Liver (tissue), 9 donors: ENCODE measurements around the gene CSMD2. TPM values are rescaled to one million over a fixed set of nuclear protein-coding genes. Genes with fewer than 3 reads are reported as not detected.

Source experiments
- DNase-seq: peaks from one replicate; pipeline ENCODE4 v3.0.0-alpha.2; 2017; ENCODE audit warnings: low spot score
- H3K27ac ChIP-seq, 2 donors: one replicate each; pipeline ENCODE4 v1.7.0; 2013; ENCODE audit warnings: inconsistent platforms in 2 of 2, low read length in 2 of 2, control low read depth in 1 of 2, low read depth in 1 of 2, mild to moderate bottlenecking in 1 of 2
- H3K27me3 ChIP-seq, 4 donors: one replicate each; pipeline versions ENCODE4 v1.6.1 to v1.7.0; 2013; ENCODE audit warnings: low read length in 3 of 4, inconsistent platforms in 1 of 4, mild to moderate bottlenecking in 1 of 4, moderate library complexity in 1 of 4; ENCODE audit not compliant: control insufficient read depth in 4 of 4, insufficient read depth in 4 of 4
- H3K36me3 ChIP-seq, 4 donors: one replicate each; pipeline versions ENCODE4 v1.6.1 to v1.7.0; 2013; ENCODE audit warnings: low read length in 3 of 4, mild to moderate bottlenecking in 3 of 4, low read depth in 1 of 4, moderate library complexity in 1 of 4; ENCODE audit not compliant: control insufficient read depth in 4 of 4, insufficient read depth in 3 of 4
- H3K4me1 ChIP-seq, 4 donors: one replicate each; pipeline versions ENCODE4 v1.6.1 to v1.7.0; 2013; ENCODE audit warnings: low read length in 3 of 4, mild to moderate bottlenecking in 3 of 4, moderate library complexity in 1 of 4; ENCODE audit not compliant: control insufficient read depth in 4 of 4, insufficient read depth in 4 of 4
- H3K4me3 ChIP-seq, 3 donors: one replicate each; pipeline versions ENCODE4 v1.6.1 to v1.7.0; 2013; ENCODE audit warnings: low read length in 3 of 3, control low read depth in 1 of 3, low read depth in 1 of 3, mild to moderate bottlenecking in 1 of 3
- H3K9ac ChIP-seq, 2 donors: one replicate each; pipeline ENCODE4 v1.7.0; 2013; ENCODE audit warnings: low read length in 2 of 2, mild to moderate bottlenecking in 2 of 2, moderate library complexity in 2 of 2, control low read depth in 1 of 2, low read depth in 1 of 2
- H3K9me3 ChIP-seq, 4 donors: one replicate each; pipeline versions ENCODE4 v1.6.1 to v1.7.0; 2013; ENCODE audit warnings: low read length in 3 of 4; ENCODE audit not compliant: control insufficient read depth in 4 of 4
- EGR1 ChIP-seq, 2 donors: IDR thresholded peaks; 2 replicates each; pipeline ENCODE4 v1.6.1; 2016 to 2018; ENCODE audit warnings: antibody characterized with exemption in 2 of 2, low read depth in 2 of 2
- FOXA1 ChIP-seq: IDR thresholded peaks from 2 replicates; pipeline ENCODE4 v1.6.1; 2016; ENCODE audit warnings: antibody characterized with exemption
- FOXA2 ChIP-seq: IDR thresholded peaks from 2 replicates; pipeline ENCODE4 v1.6.1; 2016; ENCODE audit warnings: antibody characterized with exemption
- GABPA ChIP-seq, 2 donors: IDR thresholded peaks in 1 of 2; conservative IDR thresholded peaks in 1 of 2; 2 replicates each; pipeline ENCODE4 v1.6.1; 2016; ENCODE audit warnings: antibody characterized with exemption in 2 of 2, mild to moderate bottlenecking in 1 of 2, moderate library complexity in 1 of 2
- HNF4A ChIP-seq, 2 donors: conservative IDR thresholded peaks; 2 replicates each; pipeline ENCODE4 v1.6.1; 2016; ENCODE audit warnings: antibody characterized with exemption in 2 of 2, mild to moderate bottlenecking in 2 of 2
- HNF4G ChIP-seq: IDR thresholded peaks from 2 replicates; pipeline ENCODE4 v1.6.1; 2016; ENCODE audit warnings: antibody characterized with exemption
- JUND ChIP-seq, 2 donors: IDR thresholded peaks; 2 replicates each; pipeline ENCODE4 v1.6.1; 2016; ENCODE audit warnings: antibody characterized with exemption in 2 of 2
- NR2F2 ChIP-seq: IDR thresholded peaks from 2 replicates; pipeline ENCODE4 v1.6.1; 2016; ENCODE audit warnings: antibody characterized with exemption
- RAD21 ChIP-seq, 2 donors: IDR thresholded peaks; 2 replicates each; pipeline ENCODE4 v1.6.1; 2016; ENCODE audit warnings: antibody characterized with exemption in 2 of 2, mild to moderate bottlenecking in 2 of 2
- RXRA ChIP-seq, 2 donors: IDR thresholded peaks; 2 replicates each; pipeline ENCODE4 v1.6.1; 2017 to 2018; ENCODE audit warnings: antibody characterized with exemption in 2 of 2, mild to moderate bottlenecking in 1 of 2
- SP1 ChIP-seq: IDR thresholded peaks from 2 replicates; pipeline ENCODE4 v1.6.1; 2018; ENCODE audit warnings: antibody characterized with exemption, mild to moderate bottlenecking
- TAF1 ChIP-seq: conservative IDR thresholded peaks from 2 replicates; pipeline ENCODE4 v1.6.1; 2016; ENCODE audit warnings: antibody characterized with exemption, mild to moderate bottlenecking
- YY1 ChIP-seq: IDR thresholded peaks from 2 replicates; pipeline ENCODE4 v1.6.1; 2016; ENCODE audit warnings: antibody characterized with exemption, mild to moderate bottlenecking
- WGBS: extraction: QIAGEN DNeasy Blood & Tissue Kit; methylation state at CpG from one replicate; pipeline ENCODE4 v1.1.7; 2013; 5-methylcytosine and 5-hydroxymethylcytosine counted together
- polyA plus RNA-seq, 2 donors: library from polyadenylated mRNA; stranded (reverse) in 1 of 2; unstranded in 1 of 2; fragments of 200-250 nt in 1 of 2; fragments of >200 nt in 1 of 2; fragmentation: Nextera tagmentation in 1 of 2; extraction: Ambion mirVana in 1 of 2; gene quantifications; one replicate each; pipeline versions ENCODE4 v1.2.1 to v1.2.3, GENCODE V29; 2013 to 2015
- total RNA-seq, 2 donors: library from RNA; depleted of rRNA; stranded (reverse); fragments of >200 nt; gene quantifications; one replicate each; pipeline ENCODE4 v1.2.3, GENCODE V29; 2014
- TF ChIP-seq, protein P1 (sequence below): IDR thresholded peaks from 2 replicates; pipeline ENCODE4 v1.6.1; 2016; ENCODE audit warnings: antibody characterized with exemption
- TF ChIP-seq, protein P2 (sequence below): fragments of 150-350 bp; IDR thresholded peaks from 2 replicates; pipeline ENCODE4 v1.5.1; 2017; ENCODE audit warnings: improper control_type of control experiment, low read depth, low read length; ENCODE audit not compliant: missing input control
- TF ChIP-seq, protein P3 (sequence below): IDR thresholded peaks from 2 replicates; pipeline ENCODE4 v1.6.1; 2016; ENCODE audit warnings: antibody characterized with exemption
- TF ChIP-seq, protein P4 (sequence below): IDR thresholded peaks from 2 replicates; pipeline ENCODE4 v1.6.1; 2016; ENCODE audit warnings: antibody characterized with exemption
- TF ChIP-seq, protein P5 (sequence below): IDR thresholded peaks from 2 replicates; pipeline ENCODE4 v1.6.1; 2016; ENCODE audit warnings: antibody characterized with exemption, mild to moderate bottlenecking
- donor health status: healthy.
- donor health status: healthy.
- donor health status: healthy.
- donor health status: healthy.
- donor health status: healthy.

The CSMD2 gene
- total and polyA plus RNA-seq, 4 donors = 0.08 to 0.09 TPM; not detected in 2

DNA sequence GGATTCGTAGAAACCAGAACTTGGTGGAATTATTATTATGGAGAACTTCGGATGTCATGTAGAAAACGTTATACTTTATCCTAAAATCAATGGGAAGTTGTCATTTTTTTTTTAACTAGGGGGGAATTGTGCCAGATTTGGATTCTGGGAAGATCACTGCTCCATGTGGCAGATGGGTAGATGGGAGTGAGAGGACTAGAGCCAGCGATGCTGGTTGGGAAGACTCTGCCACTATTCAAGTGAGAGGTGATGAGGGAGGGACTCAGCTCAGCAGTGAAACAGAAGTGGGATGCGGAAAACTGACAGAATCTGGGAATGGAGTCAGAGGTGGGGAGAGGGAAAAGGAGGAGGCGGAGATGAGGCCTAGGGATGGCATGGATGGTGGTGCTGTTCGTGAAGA, 382.3 kb downstream of the CSMD2 start:
- peaks cover 0 to 5% (median 2%) of the 10 kb centered on the region in 4 donors for H3K27me3 ChIP-seq
- no peak overlapping the region for H3K9ac ChIP-seq
- DNase-seq = no peak
- H3K36me3 ChIP-seq = no peaks in the 10 kb centered on the region
- TF ChIP-seq RXRA (IDR thresholded peaks at IDR 0.05) = no peak
- TF ChIP-seq RAD21 (IDR thresholded peaks at IDR 0.05) = no peak
- no peak for TF ChIP-seq FOXA1
- TF ChIP-seq HNF4A (conservative IDR thresholded peaks at IDR 0.05) = no peak
- TF ChIP-seq, protein P1, sequence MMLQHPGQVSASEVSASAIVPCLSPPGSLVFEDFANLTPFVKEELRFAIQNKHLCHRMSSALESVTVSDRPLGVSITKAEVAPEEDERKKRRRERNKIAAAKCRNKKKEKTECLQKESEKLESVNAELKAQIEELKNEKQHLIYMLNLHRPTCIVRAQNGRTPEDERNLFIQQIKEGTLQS = no peak
- no peak for TF ChIP-seq TAF1
- no peak for TF ChIP-seq EGR1 (IDR thresholded peaks at IDR 0.05; ENCODE audit: low read depth in 2 of 2)
- no peak for TF ChIP-seq SP1
- TF ChIP-seq, protein P2, sequence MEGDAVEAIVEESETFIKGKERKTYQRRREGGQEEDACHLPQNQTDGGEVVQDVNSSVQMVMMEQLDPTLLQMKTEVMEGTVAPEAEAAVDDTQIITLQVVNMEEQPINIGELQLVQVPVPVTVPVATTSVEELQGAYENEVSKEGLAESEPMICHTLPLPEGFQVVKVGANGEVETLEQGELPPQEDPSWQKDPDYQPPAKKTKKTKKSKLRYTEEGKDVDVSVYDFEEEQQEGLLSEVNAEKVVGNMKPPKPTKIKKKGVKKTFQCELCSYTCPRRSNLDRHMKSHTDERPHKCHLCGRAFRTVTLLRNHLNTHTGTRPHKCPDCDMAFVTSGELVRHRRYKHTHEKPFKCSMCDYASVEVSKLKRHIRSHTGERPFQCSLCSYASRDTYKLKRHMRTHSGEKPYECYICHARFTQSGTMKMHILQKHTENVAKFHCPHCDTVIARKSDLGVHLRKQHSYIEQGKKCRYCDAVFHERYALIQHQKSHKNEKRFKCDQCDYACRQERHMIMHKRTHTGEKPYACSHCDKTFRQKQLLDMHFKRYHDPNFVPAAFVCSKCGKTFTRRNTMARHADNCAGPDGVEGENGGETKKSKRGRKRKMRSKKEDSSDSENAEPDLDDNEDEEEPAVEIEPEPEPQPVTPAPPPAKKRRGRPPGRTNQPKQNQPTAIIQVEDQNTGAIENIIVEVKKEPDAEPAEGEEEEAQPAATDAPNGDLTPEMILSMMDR = no peak
- no peak for TF ChIP-seq JUND (IDR thresholded peaks at IDR 0.05)
- no peak for TF ChIP-seq GABPA (IDR thresholded peaks at IDR 0.05 in 1 of 2, conservative IDR thresholded peaks at IDR 0.05 in 1 of 2)
- TF ChIP-seq, protein P3, sequence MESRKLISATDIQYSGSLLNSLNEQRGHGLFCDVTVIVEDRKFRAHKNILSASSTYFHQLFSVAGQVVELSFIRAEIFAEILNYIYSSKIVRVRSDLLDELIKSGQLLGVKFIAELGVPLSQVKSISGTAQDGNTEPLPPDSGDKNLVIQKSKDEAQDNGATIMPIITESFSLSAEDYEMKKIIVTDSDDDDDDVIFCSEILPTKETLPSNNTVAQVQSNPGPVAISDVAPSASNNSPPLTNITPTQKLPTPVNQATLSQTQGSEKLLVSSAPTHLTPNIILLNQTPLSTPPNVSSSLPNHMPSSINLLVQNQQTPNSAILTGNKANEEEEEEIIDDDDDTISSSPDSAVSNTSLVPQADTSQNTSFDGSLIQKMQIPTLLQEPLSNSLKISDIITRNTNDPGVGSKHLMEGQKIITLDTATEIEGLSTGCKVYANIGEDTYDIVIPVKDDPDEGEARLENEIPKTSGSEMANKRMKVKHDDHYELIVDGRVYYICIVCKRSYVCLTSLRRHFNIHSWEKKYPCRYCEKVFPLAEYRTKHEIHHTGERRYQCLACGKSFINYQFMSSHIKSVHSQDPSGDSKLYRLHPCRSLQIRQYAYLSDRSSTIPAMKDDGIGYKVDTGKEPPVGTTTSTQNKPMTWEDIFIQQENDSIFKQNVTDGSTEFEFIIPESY = no peak
- no peak for TF ChIP-seq YY1
- TF ChIP-seq, protein P4, sequence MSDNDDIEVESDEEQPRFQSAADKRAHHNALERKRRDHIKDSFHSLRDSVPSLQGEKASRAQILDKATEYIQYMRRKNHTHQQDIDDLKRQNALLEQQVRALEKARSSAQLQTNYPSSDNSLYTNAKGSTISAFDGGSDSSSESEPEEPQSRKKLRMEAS = no peak
- TF ChIP-seq FOXA2 = no peak
- TF ChIP-seq NR2F2 = no peak
- TF ChIP-seq HNF4G = no peak
- TF ChIP-seq, protein P5, sequence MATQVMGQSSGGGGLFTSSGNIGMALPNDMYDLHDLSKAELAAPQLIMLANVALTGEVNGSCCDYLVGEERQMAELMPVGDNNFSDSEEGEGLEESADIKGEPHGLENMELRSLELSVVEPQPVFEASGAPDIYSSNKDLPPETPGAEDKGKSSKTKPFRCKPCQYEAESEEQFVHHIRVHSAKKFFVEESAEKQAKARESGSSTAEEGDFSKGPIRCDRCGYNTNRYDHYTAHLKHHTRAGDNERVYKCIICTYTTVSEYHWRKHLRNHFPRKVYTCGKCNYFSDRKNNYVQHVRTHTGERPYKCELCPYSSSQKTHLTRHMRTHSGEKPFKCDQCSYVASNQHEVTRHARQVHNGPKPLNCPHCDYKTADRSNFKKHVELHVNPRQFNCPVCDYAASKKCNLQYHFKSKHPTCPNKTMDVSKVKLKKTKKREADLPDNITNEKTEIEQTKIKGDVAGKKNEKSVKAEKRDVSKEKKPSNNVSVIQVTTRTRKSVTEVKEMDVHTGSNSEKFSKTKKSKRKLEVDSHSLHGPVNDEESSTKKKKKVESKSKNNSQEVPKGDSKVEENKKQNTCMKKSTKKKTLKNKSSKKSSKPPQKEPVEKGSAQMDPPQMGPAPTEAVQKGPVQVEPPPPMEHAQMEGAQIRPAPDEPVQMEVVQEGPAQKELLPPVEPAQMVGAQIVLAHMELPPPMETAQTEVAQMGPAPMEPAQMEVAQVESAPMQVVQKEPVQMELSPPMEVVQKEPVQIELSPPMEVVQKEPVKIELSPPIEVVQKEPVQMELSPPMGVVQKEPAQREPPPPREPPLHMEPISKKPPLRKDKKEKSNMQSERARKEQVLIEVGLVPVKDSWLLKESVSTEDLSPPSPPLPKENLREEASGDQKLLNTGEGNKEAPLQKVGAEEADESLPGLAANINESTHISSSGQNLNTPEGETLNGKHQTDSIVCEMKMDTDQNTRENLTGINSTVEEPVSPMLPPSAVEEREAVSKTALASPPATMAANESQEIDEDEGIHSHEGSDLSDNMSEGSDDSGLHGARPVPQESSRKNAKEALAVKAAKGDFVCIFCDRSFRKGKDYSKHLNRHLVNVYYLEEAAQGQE = no peak
- H3K4me1 ChIP-seq = no peaks in the 10 kb centered on the region
- no peaks in the 10 kb centered on the region for H3K9me3 ChIP-seq
- no peak overlapping the region for H3K27ac ChIP-seq
- 73% methylated on average over 7 of the region's 7 CpGs for WGBS
- H3K4me3 ChIP-seq = no peak overlapping the region
